Mesothelial cell of epicardium (in vitro differentiated cells): ENCODE measurements around the gene RAI14. TPM values are rescaled to one million over a fixed set of nuclear protein-coding genes. Genes with fewer than 3 reads are reported as not detected.

Source experiments
- DNase-seq, 2 experiments: peaks; one replicate each; pipeline ENCODE4 v3.0.0; 2021; ENCODE audit warnings: low spot score in 2 of 2; ENCODE audit not compliant: unreplicated experiment in 2 of 2
- H3K27ac Mint-ChIP-seq: 2 replicates; pipeline ENCODE4 v1.8.0; 2021; ENCODE audit warnings: mixed read lengths
- H3K27me3 Mint-ChIP-seq: 2 replicates; pipeline ENCODE4 v1.8.0; 2021; ENCODE audit warnings: low read depth, mixed read lengths
- H3K36me3 Mint-ChIP-seq: 2 replicates; pipeline ENCODE4 v1.8.0; 2021; ENCODE audit warnings: mixed read lengths
- H3K4me1 Mint-ChIP-seq: 2 replicates; pipeline ENCODE4 v1.8.0; 2021; ENCODE audit warnings: mixed read lengths
- H3K4me3 Mint-ChIP-seq: 2 replicates; pipeline ENCODE4 v1.8.0; 2021; ENCODE audit warnings: mild to moderate bottlenecking, moderate library complexity, mixed read lengths
- H3K9me3 Mint-ChIP-seq: 2 replicates; pipeline ENCODE4 v1.8.0; 2021; ENCODE audit warnings: mixed read lengths
- CTCF ChIP-seq: fragments of 200-600 bp; sonication (generic); IDR thresholded peaks from one replicate; pipeline ENCODE4 v1.5.0; 2021; ENCODE audit warnings: antibody characterized with exemption; ENCODE audit not compliant: unreplicated experiment
- total RNA-seq: library from RNA; stranded (reverse); gene quantifications from 3 replicates; pipeline ENCODE4 v1.2.1, GENCODE V29; 2021

Gene RAI14
- total RNA-seq, 1 donor from 2014 or later = 134 TPM

- H3K36me3 Mint-ChIP-seq = peaks cover 4% of the 10 kb centered on the region
- no peak for DNase-seq
- no peak overlapping the region for H3K4me3 Mint-ChIP-seq
- no peak overlapping the region for H3K27ac Mint-ChIP-seq
- no peaks in the 10 kb centered on the region for H3K27me3 Mint-ChIP-seq
- peaks cover 53% of the 10 kb centered on the region for H3K4me1 Mint-ChIP-seq
- no peak for TF ChIP-seq CTCF
- no peaks in the 10 kb centered on the region for H3K9me3 Mint-ChIP-seq
Measured at GRCh38 chr5:34673463-34674125, 17.5 kb downstream of the RAI14 start.

GRCh38 chr5:34674187-34674586 lies 18.1 kb downstream of the RAI14 start:
- Mint-ChIP-seq H3K27me3 (no peaks in the 10 kb centered on the region), H3K27ac (peak overlapping the region; percentile 64), H3K9me3 (no peaks in the 10 kb centered on the region), H3K4me3 (no peak overlapping the region), H3K4me1 (peaks cover 56% of the 10 kb centered on the region), H3K36me3 (peaks cover 6% of the 10 kb centered on the region)
- TF ChIP-seq CTCF = no peak
- DNase-seq = no peak

GRCh38 chr5:34675857-34676256 lies 19.7 kb downstream of the RAI14 start:
- Mint-ChIP-seq H3K4me3 (no peak overlapping the region), H3K27ac (peak overlapping the region; percentile 86), H3K36me3 (peaks cover 5% of the 10 kb centered on the region), H3K9me3 (no peaks in the 10 kb centered on the region), H3K27me3 (no peaks in the 10 kb centered on the region), H3K4me1 (peaks cover 46% of the 10 kb centered on the region)
- no peak for DNase-seq
- no peak for TF ChIP-seq CTCF

- H3K27me3 Mint-ChIP-seq = no peaks in the 10 kb centered on the region
- peaks cover 45% of the 10 kb centered on the region for H3K4me1 Mint-ChIP-seq
- no peak for DNase-seq
- H3K4me3 Mint-ChIP-seq = no peak overlapping the region
- H3K9me3 Mint-ChIP-seq = no peaks in the 10 kb centered on the region
- peaks cover 5% of the 10 kb centered on the region for H3K36me3 Mint-ChIP-seq
- no peak for TF ChIP-seq CTCF
- H3K27ac Mint-ChIP-seq = peak overlapping the region; percentile 86
Measured at GRCh38 chr5:34676416-34676815, 20.3 kb downstream of the RAI14 start.

- peaks cover 5% of the 10 kb centered on the region for H3K36me3 Mint-ChIP-seq
- H3K27ac Mint-ChIP-seq = no peak overlapping the region
- H3K27me3 Mint-ChIP-seq = no peaks in the 10 kb centered on the region
- peaks cover 44% of the 10 kb centered on the region for H3K4me1 Mint-ChIP-seq
- no peak for DNase-seq
- no peak for TF ChIP-seq CTCF
- no peaks in the 10 kb centered on the region for H3K9me3 Mint-ChIP-seq
- H3K4me3 Mint-ChIP-seq = no peak overlapping the region
Measured at GRCh38 chr5:34677428-34677827, 21.3 kb downstream of the RAI14 start.
